Endothelial cell of umbilical vein (primary cell): Measurements from ENCODE around the gene SORCS2. TPM values are rescaled to one million over a fixed set of nuclear protein-coding genes. Genes with fewer than 3 reads are reported as not detected.

Experiments used
- BruUV-seq: library from RNA; stranded (reverse); fragments of 400-500 nt; replicated peaks from 2 replicates; lab custom pipeline; 2021; lab: Mats Ljungman, UMichigan
- CTCF ChIA-PET: fragments of 300-600, 350-600 bp; sonication (Branson Sonifier 250); formaldehyde crosslinking; loops from one replicate; lab custom pipeline; 2021; ENCODE audit warnings: antibody characterized with exemption, inconsistent platforms; lab: Charles Lee
- POLR2A ChIA-PET: fragments of 300-600, 350-600 bp; sonication (Branson Sonifier 250); formaldehyde crosslinking; loops from one replicate; lab custom pipeline; 2021; ENCODE audit warnings: antibody characterized with exemption, inconsistent platforms; lab: Charles Lee
- DNase-seq: peaks from one replicate; pipeline ENCODE4 v3.0.0-alpha.2; 2011; ENCODE audit warnings: low read depth, low spot score
- FAIRE-seq: peaks from 2 replicates; lab custom pipeline; 2011; peaks lifted over from hg19 to GRCh38; lab: Jason Lieb, UNC
- H2AFZ ChIP-seq: 2 replicates; pipeline ENCODE4 v1.6.0; 2012; ENCODE audit warnings: low read depth, low read length, control low read depth, inconsistent platforms
- H3K27ac ChIP-seq: 2 replicates; pipeline ENCODE4 v1.5.1; 2011; ENCODE audit warnings: low read depth, mild to moderate bottlenecking, control low read depth, low read length, moderate library complexity; ENCODE audit not compliant: insufficient read depth
- H3K27me3 ChIP-seq, 2 experiments: 2 replicates each; pipeline versions ENCODE4 v1.6.0 to v1.6.1; 2011; ENCODE audit warnings: low read length in 2 of 2, mixed read lengths in 1 of 2; ENCODE audit not compliant: control insufficient read depth in 2 of 2, insufficient read depth in 2 of 2
- H3K36me3 ChIP-seq, 2 experiments: 2 replicates in 1 of 2; 3 replicates in 1 of 2; pipeline ENCODE4 v1.5.1; 2011; ENCODE audit warnings: low read length in 2 of 2, mild to moderate bottlenecking in 1 of 2, moderate library complexity in 1 of 2; ENCODE audit not compliant: control insufficient read depth in 2 of 2, insufficient read depth in 2 of 2; ENCODE audit errors: extremely low read depth in 1 of 2
- H3K4me1 ChIP-seq: 3 replicates; pipeline ENCODE4 v1.5.1; 2011; ENCODE audit warnings: mild to moderate bottlenecking, low read length; ENCODE audit not compliant: control insufficient read depth, insufficient read depth; ENCODE audit errors: extremely low read depth
- H3K4me2 ChIP-seq: 2 replicates; pipeline ENCODE4 v1.6.1; 2011; ENCODE audit warnings: low read length, control low read depth, mixed read lengths; ENCODE audit not compliant: insufficient read depth
- H3K4me3 ChIP-seq, 3 experiments: fragments of 200-600 bp in 1 of 3; sonication (generic), shearing (Covaris generic) in 1 of 3; replicated peaks in 1 of 3; 2 replicates each; pipeline ENCODE4 v1.5.1; 2011 to 2016; ENCODE audit warnings: control low read depth in 3 of 3, low read length in 3 of 3, mild to moderate bottlenecking in 2 of 3, inconsistent platforms in 1 of 3, low read depth in 1 of 3, moderate library complexity in 1 of 3; ENCODE audit not compliant: insufficient read depth in 1 of 3
- H3K79me2 ChIP-seq: 2 replicates; pipeline ENCODE4 v1.6.0; 2012; ENCODE audit warnings: low read length, inconsistent platforms; ENCODE audit not compliant: control insufficient read depth, insufficient read depth
- H3K9ac ChIP-seq: replicated peaks from 2 replicates; pipeline ENCODE3; 2011; ENCODE audit warnings: low read length, control low read depth; ENCODE audit not compliant: insufficient read depth; ENCODE audit errors: extremely low read depth
- H3K9me1 ChIP-seq: replicated peaks from 3 replicates; pipeline ENCODE4 v1.6.0; 2011; ENCODE audit warnings: mild to moderate bottlenecking, low read length; ENCODE audit not compliant: control insufficient read depth, insufficient read depth; ENCODE audit errors: extremely low read depth
- H3K9me3 ChIP-seq: replicated peaks from 2 replicates; pipeline ENCODE4 v1.5.1; 2012; ENCODE audit warnings: low read length, inconsistent platforms; ENCODE audit not compliant: control insufficient read depth, insufficient read depth
- H4K20me1 ChIP-seq: replicated peaks from 2 replicates; pipeline ENCODE3; 2011; ENCODE audit warnings: mild to moderate bottlenecking, low read length; ENCODE audit not compliant: control insufficient read depth, insufficient read depth; ENCODE audit errors: extremely low read depth
- EZH2 ChIP-seq: IDR thresholded peaks from 2 replicates; pipeline ENCODE4 v1.6.1; 2012; ENCODE audit warnings: borderline replicate concordance, low read depth, mild to moderate bottlenecking, moderate library complexity, low read length, inconsistent platforms; ENCODE audit not compliant: severe bottlenecking
- FOS ChIP-seq: IDR thresholded peaks from 2 replicates; pipeline ENCODE4 v1.6.1; 2011; ENCODE audit warnings: mild to moderate bottlenecking, low read length, moderate library complexity, borderline replicate concordance; ENCODE audit not compliant: insufficient read depth
- JUN ChIP-seq: IDR thresholded peaks from 2 replicates; pipeline ENCODE4 v1.6.1; 2011; ENCODE audit warnings: borderline replicate concordance, low read depth; ENCODE audit not compliant: insufficient read length, insufficient read depth
- MYC ChIP-seq: IDR thresholded peaks from one replicate; pipeline ENCODE4 v1.6.1; 2011; ENCODE audit warnings: mild to moderate bottlenecking, low read depth, low read length
- dilution Hi-C: fragments of 300-500 bp; cut with MboI; formaldehyde crosslinking; loops from one replicate; pipeline ENCODE4 v1.15.0; 2019; ENCODE audit warnings: low sequenced_read_pairs; ENCODE audit not compliant: extremely low pct_ligation_motif_present
- intact Hi-C: fragments of 100-400 bp; cut with micrococcal nuclease; formaldehyde crosslinking; loops from one replicate; pipeline ENCODE4 v1.10.0; 2022
- polyA plus RNA-seq, 4 experiments: library from polyadenylated mRNA; depleted of rRNA in 3 of 4; stranded (reverse) in 3 of 4; unstranded in 1 of 4; fragments of >200 nt; gene quantifications; 2 replicates each; pipeline versions ENCODE4 v1.2.1 to v1.2.3, GENCODE V29; 2011 to 2012; ENCODE audit warnings: missing spikeins in 1 of 4
- total RNA-seq: library from RNA; stranded (reverse); gene quantifications from 2 replicates; pipeline ENCODE4 v1.2.3, GENCODE V29; 2021

SORCS2 gene
- total and polyA plus RNA-seq, 2 donors (not counting 3 experiments of a cell fraction or from before 2014, with no cell fraction given) = not detected

GRCh38 chr4:7582313-7583097 is 390.2 kb downstream of the SORCS2 start:
- Histone ChIP-seq H3K36me3 (no peaks in the 10 kb centered on the region), H3K4me1 (no peaks in the 10 kb centered on the region), H3K27me3 (no peaks in the 10 kb centered on the region), H3K9me3 (peaks cover 4% of the 10 kb centered on the region), H3K27ac (no peak overlapping the region), H4K20me1 (no peaks in the 10 kb centered on the region), H3K4me2 (no peak overlapping the region), H2AFZ (no peak overlapping the region), H3K9ac (no peak overlapping the region), H3K4me3 (no peak overlapping the region), H3K9me1 (no peaks in the 10 kb centered on the region), H3K79me2 (no peaks in the 10 kb centered on the region)
- no peak for TF ChIP-seq JUN
- no peak for DNase-seq
- FAIRE-seq = no peak
- CTCF ChIA-PET = no interaction called here
- dilution Hi-C loops (no loop called here), intact Hi-C loops (no loop called here)
- BruUV-seq = no TSS peak
- POLR2A ChIA-PET = no interaction called here

- ChIA-PET POLR2A (no interaction called here), CTCF (no interaction called here)
- no peak for TF ChIP-seq FOS
- TF ChIP-seq MYC = no peak
- no peak for TF ChIP-seq EZH2
- Histone ChIP-seq H3K27ac (no peak overlapping the region), H3K27me3 (no peaks in the 10 kb centered on the region), H2AFZ (no peak overlapping the region), H3K79me2 (no peaks in the 10 kb centered on the region), H3K9ac (no peak overlapping the region), H3K36me3 (no peaks in the 10 kb centered on the region), H3K4me3 (no peak overlapping the region), H3K4me1 (no peaks in the 10 kb centered on the region), H3K9me3 (no peaks in the 10 kb centered on the region), H4K20me1 (no peaks in the 10 kb centered on the region), H3K4me2 (no peak overlapping the region), H3K9me1 (no peaks in the 10 kb centered on the region)
- no TSS peak for BruUV-seq
- FAIRE-seq (no peak), DNase-seq (no peak)
- intact Hi-C loops = no loop called here
- dilution Hi-C loops = no loop called here
Measured at GRCh38 chr4:7584098-7584497, 391.8 kb downstream of the SORCS2 start.
